Fibroblast of skin of right biceps (primary cell): Measurements from ENCODE around the gene ATG7.
"Not testable (repeated sequence)": the region's sequence is repeated elsewhere in the genome, so short reads cannot be mapped to it uniquely, and the experiment has no call there.

Experiments
- DNase-seq: peaks from one replicate; pipeline ENCODE4 v3.0.0-alpha.2; 2013

Gene ATG7

DNA sequence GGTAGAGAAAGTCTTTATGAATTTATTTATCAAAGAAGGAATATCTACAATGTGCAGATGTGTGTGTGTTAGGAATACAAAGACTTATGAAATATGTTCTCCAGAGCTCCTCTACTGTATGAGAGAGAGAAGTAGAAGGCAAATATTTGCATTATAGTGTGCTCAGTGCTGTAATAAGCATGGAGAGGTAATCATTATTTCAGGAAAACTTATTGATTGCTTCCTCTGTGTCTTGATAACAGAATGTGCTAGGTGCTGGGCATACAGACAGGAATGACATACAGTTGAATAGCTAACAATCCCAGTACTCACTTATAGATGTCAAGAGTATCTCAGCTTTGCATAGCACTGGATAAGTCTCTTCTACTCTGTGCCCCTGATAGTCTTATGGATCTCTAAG, 30.2 kb downstream of the ATG7 start:
- no peak for DNase-seq

DNA sequence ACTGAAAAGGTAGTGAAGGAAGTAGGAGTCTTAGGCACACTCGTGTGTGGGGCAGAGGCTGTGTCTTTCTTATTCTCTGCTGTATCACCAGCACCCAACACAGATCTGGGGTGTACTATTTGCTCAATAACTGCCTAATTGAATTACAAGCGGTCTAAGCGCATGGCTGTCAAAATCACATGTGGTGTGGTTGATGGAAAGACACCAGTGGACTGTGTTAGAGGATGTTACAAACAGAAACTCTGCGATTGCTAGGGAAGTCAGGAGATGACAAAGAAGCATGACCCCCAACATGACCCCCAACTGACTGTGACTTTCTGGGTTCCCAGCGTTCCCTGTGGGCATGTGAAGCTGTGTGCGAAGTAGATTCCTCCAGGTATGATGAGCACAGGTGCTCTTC, 32.0 kb downstream of the ATG7 start:
- DNase-seq = no peak

DNA sequence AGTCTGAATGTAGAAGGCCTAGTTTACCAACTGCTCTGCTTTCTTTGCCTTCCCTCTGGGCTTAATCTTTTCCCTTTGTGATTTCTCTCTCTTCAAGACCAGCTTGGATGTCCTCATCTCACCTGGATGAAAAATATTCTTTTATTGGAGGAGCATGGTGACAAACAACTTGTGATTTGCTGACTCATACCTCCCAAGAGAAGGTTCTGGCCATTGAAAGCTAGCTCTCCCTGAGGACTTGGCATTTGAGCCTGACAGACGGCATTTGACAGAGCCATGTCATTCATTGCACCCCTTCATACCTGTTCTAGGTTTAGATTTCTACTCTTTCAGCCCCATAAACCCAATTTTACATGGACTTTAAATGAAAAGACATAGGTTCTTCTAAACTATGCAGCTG, 33.3 kb downstream of the ATG7 start:
- no peak for DNase-seq

DNA sequence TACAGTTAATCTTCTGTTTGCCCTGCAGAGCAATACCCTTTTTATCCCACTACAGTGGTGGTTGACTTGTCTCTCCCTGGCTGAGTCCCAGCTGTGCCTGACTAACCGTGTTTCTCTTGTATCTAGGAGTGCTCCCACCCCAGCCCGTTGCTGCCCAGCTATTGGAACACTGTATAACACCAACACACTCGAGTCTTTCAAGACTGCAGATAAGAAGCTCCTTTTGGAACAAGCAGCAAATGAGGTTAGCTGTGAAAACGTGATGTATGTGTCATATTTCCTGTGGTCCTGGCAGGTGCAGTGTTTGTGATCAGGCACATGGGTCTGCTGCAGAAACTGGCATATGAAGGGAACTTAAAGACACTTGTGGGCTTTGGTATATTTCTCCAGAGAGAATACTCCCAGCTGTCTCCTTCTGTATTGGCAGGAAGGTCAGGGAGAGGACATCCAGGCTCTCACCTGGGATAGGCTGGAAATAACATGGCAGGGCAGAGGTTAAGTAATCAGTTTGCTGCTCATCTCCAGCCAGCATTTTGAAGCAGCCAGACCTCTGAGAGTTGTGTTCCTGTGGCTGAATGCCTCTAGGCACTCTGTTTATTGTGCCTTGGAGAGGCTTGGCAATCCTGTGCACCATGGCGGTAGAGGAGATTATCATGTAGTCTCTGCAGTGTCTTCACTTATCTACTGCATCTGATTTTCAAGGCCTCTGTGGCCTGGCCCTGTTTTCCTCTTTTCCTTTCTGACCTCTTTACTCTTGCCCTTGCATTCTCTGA, 34.8 kb downstream of the ATG7 start:
- DNase-seq = no peak

DNA sequence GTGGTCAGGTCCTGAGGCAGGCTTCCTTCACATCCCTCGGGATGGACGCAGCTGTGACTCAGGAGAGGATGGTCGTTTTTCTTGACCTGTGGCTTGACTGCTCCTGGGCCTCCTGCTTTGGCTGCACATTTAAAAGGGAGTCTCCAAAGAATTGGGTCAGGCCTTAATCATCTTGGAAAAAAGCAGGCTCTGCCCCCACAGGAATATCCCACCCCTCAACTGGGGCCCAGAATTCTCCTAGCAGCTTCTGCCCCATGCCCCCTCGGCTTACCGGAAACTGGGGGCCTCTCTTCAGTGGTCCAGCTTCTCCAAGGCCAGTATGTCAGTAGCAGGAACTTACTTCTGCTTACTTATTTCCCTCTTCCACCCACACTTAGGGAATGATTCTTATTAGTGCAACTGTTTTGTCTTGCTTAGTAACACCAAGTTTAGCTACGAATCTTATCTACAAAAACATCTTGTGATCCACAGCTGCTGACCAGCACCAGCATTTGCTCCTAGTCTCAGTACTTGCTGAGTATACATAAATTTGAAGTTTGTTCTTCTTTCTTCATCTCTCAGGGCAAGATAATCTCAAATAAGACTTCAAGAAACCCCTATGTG, 35.7 kb downstream of the ATG7 start:
- no peak for DNase-seq

DNA sequence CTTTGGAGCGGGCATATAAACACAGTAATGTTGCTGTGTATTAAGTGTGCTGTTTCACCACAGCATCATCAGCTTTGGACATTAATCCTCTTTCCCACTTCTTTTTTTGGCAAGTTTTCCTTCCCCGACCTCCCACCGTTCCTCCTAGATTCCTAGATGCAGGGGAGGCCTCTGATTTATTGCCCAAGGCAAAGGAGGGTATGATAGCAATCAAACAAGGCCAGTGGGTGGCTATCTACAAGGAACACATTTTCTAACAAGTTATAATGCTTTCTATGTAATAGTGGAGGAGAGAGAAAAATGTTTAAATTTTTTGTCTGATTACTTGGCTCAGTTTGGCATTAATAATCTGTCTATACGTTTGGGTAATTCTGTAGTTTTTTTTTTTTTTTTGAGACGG, 38.1 kb downstream of the ATG7 start:
- DNase-seq = no peak

DNA sequence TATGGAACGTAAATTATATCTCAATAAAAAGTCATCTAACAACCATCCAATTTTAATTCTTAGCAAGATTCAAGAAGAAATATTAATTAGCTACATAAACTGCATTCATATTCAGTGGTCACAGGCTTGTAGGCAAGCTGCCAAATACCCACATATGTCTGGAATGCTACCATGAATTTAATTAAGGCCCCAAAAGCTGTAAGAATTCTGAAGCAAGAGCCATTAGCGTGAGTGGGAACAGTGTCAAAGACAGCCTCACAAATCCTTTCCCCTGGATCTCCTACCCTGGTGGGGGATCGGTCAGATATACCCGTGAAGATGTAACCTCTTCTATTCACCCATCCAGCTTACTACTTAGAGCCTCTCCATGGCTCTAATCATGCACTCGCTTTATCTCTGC, 40.0 kb downstream of the ATG7 start:
- DNase-seq = peak; percentile 51

DNA sequence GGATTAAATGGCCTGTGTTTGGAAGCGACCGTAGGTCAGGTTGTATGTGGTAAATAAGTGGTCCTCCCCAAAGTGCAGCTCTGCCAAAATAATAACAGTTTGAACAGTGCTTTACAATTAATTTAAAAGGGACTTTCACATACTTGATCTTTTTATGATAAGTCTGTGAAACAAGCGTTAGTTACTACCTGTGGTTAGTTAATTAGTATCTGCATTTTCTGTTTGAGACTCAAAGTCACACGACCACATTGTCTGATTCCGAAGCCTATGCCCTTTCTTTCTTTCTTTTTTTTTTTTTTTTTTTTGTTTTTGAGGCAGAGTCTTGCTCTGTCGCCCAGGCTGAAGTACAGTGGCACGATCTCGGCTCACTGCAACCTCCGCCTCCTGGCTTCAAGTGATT, 45.1 kb downstream of the ATG7 start:
- no peak for DNase-seq

DNA sequence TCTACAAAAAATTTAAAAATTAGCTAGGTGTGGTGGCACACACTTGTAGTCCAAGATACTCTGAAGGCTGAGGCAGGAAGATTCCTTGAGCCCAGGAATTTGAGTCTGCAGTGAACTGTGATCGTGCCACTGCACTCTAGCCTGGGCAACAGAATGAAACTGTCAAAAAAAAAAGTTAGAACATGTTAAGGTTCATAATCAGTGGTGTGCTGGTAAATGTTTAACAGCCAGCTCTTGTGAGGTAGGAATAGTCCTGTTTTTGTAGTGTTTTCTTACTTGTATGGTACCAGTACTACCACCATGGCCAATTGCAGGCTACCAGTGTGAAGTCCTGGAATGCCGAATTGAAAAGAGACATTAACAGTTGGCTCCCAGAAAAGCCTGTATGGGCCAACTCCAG, 50.7 kb downstream of the ATG7 start:
- DNase-seq = no peak

DNA sequence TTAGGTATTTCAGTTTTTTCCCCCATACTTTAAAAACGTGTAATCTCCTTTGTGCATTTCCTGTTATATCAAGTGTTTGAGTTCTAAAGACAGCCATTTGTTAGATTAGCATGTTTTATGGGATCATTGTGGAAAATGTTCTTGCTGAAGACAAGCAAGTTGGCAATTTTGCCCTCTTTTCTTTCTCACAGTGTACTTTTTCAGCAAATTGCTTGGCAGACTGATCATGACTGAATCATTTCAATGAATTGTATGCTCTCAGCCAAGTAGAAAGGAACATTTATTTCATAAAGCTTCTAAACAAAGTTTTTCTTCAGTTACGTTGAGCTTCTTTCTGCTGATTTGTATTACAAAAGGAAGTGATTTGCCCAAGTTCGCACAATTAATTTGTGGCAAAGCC, 51.6 kb downstream of the ATG7 start:
- DNase-seq = no peak

DNA sequence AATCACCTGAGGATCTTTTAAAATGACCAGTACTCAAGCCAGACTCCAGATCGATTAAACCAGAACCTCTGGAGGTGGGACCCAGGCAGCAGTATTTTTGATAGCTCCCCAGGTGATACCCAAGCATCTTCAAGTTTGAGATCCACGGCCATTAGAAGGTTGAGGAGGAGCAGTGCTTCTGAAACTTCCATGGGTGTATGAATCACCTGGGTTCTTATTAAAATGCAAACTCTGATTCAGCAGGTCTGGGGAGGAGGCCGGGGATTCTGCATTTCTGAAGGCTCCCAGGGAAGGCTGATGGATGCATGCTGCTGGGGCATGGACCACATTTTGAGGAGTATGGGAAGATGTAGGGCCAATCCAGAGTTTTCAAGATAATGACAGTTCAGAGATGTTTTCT, 55.4 kb downstream of the ATG7 start:
- DNase-seq = no peak

DNA sequence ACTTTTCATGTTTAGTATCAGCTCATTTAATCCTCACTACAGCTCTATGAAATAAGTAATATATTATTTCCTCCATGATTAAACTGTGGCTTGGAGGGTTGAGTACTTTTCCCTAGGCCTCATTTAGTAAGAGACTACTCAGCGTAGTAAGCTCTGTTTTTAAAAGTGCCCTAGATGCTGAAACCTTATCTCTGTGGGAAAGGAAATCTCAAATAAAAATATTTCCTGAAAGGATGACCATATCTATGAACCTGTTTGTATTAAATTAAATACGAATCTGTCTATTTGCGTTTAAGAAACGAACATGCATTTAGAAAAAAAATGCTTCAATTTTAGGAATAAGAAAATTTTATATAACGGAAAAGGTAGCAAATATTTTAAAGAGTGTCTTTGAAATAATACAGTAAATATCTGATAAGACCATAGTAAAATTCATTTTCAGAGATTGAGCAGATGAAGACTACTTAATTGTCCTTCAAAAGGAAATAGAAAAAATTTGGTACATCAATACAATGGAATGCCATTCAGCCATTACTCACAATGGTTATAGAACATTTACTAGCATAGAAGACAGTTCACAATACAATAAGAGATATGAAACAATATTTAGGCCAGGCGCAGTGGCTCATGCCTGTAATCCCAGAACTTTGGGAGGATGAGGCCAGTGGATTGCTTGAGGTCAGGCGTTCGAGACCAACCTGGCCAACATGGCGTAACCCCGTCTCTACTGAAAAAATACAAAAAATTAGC, 56.2 kb downstream of the ATG7 start:
- no peak for DNase-seq

DNA sequence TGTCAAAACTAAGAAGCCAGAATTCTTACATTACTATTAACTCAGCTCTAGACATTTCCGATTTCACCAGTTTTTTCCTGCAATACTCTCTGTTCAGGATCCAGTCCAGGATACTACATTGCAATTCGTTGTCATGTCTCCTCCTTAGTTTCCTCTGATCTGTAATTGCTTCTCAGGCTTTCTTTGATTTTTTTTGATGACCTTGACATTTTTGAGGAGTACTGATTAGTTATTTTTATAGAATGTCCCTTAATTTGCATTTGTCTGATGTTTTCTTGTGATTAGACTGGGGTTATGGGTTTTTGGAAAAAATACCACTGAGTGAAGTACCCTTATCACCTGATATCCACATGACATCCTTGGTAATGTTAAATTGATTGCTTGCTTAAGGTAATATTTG, 57.6 kb downstream of the ATG7 start:
- DNase-seq = no peak

DNA sequence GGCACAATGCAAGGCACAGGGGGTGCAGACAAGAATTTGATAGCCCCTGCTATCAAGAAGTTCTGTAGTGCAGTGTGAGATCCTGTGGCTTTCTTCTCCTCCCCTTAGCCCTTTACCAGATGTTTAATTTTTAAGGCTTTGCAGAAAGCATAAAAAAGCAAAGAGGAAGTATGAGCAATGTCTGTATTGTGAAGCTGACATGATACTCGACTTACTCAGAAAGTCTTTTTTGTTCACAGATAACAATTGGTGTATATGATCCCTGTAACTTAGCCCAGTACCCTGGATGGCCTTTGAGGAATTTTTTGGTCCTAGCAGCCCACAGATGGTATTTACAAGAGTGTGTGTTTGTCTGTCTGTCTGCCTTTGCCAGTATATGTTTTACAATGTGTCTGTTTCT, 58.9 kb downstream of the ATG7 start:
- peak; percentile 30 for DNase-seq

DNA sequence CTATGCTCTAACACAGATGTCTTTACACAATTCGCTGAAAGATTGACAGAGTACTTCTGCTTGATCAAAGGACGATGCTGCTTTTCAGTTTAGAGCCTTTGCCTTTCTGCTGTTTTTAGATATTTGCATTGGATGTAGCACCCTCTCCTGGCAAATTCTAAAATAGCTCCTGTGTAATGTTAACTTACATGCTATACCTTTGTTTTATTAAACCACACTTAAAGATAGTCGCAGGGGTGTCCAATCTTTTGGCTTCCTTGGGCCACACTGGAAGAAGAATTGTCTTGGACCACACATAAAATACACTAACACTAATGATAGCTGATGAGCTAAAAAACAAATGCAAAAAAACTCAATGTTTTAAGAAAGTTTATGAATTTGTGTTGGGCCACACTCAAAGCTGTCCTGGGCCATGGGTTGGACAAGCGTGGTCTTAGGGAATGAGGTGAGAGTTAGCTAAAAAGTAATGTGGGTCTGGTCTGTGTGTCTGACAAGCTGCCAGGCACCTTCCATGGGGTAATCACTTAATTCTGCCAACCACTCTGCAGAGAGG, 62.9 kb downstream of the ATG7 start:
- DNase-seq = peak; percentile 76

DNA sequence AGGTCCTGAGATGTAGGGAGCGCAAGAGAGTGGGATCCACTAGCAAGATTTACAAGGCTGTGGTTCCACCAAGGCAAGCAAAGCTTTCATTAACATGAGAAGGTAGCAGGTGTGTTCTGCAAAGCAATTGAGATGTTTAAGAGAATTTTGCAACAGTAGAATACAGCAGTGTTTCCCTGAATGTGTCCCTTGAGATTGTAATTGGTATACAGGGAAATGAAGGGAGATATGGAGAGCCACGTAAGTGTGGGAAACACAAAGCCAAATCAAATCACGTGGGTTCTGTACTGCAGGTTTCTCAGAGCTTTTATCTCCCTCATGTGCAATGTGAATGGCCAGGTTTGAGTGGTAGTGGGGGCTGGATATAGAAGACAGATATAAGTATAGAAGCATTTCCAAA, 67.3 kb downstream of the ATG7 start:
- DNase-seq = no peak

DNA sequence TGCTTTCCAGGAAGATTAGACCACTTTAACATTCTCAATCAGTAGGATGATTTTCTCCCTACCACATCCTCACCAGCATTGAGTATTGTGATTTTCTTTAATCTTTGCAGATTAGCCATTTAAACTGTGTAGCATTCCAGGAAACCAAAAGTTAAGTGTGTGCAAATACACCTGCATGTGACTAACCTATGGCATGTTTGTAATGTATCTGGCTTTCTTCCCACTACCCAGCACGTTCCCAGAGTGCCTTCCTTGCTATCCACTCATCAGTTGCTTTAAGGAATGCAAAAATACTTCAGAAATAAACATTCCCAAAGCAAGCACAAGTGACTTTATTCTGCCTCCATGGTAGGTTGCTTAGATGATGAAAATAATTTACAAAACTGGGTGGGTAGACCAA, 74.2 kb downstream of the ATG7 start:
- DNase-seq = no peak

DNA sequence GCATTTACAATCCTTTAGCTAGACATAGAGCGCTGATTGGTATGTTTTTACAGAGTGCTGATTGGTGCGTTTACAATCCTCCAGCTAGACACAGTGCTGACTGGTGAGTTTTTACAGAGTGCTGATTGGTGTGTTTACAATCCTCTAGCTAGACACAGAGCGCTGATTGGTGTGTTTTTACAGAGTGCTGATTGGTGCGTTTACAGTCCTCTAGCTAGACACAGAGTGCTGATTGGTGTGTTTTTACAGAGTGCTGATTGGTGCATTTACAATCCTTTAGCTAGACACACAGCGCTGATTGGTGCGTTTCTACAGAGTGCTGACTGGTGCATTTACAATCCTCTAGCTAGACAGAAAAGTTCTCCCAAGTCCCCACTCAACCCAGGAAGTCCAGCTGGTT, 76.7 kb downstream of the ATG7 start:
- DNase-seq = not testable (repeated sequence)

DNA sequence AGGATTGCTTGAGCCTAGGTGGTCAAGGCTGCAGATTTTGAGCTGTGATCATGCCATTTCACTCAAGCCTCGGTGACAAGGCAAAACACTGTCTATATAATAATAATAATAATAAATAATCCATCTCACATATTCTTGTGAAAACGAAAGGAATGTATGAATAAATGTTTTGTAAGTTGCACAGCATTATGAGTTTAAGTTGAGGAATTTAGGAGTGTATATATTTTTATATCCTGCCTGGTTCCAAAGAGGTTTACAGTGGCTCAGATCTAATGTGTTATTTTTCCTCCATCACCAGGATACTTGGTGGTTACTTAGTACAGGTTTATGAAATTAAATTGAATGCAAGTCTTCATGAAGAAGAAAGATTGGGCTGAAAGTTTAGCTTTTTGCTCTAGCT, 77.2 kb downstream of the ATG7 start:
- DNase-seq = no peak

DNA sequence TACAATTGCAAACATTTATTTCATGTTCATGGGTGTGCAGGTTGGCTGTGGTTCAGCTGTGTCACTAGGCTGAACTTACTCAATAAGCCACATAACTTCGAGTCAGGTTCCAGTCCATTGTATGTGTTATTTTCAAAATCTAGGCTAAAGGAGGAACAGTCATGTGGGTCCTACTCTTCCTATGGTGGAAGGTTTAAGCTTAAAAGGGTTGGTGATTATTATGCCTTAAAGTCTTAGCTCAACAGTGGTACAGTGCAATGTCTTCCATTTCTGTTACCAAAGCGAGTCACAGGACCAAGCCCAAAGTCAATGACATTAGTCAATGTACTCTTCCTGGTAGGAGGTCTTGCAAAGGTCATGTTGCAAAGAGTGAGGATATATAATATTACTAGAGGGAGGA, 78.2 kb downstream of the ATG7 start:
- no peak for DNase-seq

DNA sequence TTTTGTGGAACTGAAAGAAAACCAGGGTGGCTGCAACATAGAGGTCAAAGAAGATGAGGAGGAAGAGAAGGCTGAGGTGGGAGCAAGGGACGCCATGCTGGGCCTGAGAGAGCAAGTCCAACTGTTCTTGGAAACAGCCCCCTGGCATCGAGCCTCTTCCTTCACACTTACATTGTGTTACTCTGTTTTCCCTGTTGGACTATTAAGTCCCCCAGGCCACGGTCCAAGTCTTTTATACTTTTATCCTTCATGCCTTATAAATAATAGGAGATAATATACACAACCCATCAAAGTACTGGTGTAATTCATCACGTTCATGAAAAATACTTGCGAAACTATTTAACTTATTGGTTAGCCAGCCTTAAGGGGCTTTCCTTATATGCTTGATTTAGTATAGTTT, 79.3 kb downstream of the ATG7 start:
- DNase-seq = no peak

DNA sequence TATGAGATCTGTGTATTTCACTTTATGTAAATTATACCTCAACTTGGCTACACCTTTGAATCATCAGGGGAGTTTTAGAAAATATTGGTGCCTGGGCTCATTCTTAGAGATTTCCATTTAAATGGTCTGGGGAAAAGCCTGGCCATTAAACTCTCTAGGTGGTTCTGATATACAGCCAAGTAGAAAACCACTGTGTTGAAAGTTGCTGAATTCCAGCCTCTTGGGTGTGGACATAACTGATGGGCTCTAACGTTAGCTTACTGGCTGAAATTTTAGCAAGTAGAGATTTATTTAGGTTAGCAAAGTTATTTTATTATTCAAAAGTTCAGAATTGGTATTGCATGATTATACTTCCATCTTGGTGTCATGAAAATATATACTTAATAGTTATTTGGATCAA, 84.1 kb downstream of the ATG7 start:
- DNase-seq = no peak

DNA sequence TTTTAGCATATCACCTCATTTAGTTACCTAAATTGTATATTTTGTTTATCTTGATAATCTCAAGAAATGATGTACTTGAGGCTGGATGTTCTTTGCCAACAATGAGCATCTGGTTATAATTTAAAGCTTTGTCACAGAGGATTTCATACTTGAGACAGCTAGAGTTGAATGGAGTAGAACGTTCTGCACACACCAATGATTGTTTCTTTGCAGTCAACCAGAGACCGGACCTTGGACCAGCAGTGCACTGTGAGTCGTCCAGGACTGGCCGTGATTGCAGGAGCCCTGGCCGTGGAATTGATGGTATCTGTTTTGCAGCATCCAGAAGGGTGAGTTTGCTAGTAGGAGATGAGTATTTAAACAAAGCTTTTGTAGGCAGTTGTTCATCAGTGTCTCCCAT, 90.4 kb downstream of the ATG7 start:
- DNase-seq = peak; percentile 24

DNA sequence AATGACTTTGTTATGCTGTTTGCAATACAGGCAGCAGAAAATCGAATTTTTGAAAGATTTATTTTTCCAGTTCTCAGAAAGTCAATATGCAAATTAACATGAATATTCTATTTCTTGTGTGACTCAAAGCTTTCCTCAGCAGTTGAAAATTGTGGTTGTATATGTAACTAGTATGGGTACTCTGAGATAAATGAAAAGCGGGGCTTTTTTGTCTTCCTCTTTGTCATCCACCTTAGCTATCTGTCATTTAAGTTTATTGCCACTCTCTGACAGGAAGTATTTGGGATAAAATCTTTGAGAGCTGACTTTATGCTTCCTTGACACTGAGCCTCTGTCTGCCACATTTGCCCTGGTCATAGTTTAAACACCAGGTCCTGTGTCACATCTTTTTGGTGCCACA, 91.5 kb downstream of the ATG7 start:
- no peak for DNase-seq
